ENCODE measurements around the gene TYRP1.

GRCh38 chr9:12681620-12682019 is 11.6 kb upstream of the TYRP1 start:
- TF ChIP-seq CTCF (IDR thresholded peaks at IDR 0.05) (no peak), POLR2A (IDR thresholded peaks at IDR 0.05) (no peak), POLR2AphosphoS5 (IDR thresholded peaks at IDR 0.05) (no peak), EP300 (IDR thresholded peaks at IDR 0.05) (no peak)

Data from stomach (tissue), 4 donors.